Skin of body (tissue), 2 donors: ENCODE data around the gene JAZF1. TPM values are rescaled to one million over a fixed set of nuclear protein-coding genes. Genes with fewer than 3 reads are reported as not detected.

ENCODE experiments used
- DNase-seq: peaks from one replicate; lab custom pipeline; 2025; lab: John Stamatoyannopoulos, UW
- total RNA-seq: library from RNA; depleted of rRNA; stranded (reverse); fragments of >200 nt; gene quantifications from one replicate; pipeline ENCODE4 v1.2.3, GENCODE V29; 2014

The JAZF1 gene
- total RNA-seq, 1 donor from 2014 or later, result 22.1 TPM

- DNase-seq, result no peak
These were observed 210.2 kb downstream of the JAZF1 start for GRCh38 chr7:27970350-27970749.

- no peak for DNase-seq
These were observed 211.2 kb downstream of the JAZF1 start for GRCh38 chr7:27969346-27969745.

GRCh38 chr7:27967639-27968038 lies 213.0 kb downstream of the JAZF1 start:
- no peak for DNase-seq

- no peak for DNase-seq
These were observed 214.3 kb downstream of the JAZF1 start for GRCh38 chr7:27966219-27966780.

DNA sequence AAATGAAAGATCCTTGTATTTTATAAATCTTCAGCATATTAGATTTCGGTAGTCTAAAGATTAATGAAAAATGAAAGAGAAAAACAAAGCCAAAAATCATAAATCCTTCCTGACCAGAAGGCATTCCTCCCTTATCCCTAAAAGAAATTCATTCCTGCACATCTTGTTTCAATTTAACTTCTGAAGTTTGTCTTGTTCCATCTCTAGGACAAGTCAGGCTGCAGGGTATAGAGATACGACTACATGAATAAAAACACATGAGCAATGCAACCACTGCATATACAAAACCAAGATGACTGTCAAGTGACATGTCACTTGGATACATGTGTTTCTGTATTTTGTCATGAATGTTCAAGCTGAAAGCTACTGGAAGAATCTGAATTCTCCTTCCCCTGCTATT lies 214.9 kb downstream of the JAZF1 start:
- DNase-seq, result peak; percentile 56

DNA sequence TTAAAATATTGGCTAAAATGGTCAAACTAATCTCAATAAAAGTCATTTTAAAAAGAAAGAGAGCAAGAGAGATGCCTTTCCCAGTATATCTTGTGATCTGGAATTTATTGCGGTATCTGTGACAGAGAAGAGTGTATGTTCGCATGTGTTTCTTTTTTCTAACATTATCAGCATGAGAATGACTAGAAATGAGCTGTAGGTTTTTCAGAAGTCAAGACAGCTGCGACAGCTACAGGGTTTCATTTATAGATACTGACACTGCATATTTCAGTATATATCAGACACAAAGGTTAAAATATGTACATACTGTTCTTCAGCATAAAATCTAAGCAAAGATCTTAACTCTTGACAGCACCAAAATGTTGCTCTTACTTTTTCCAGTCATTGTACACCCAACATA lies 215.8 kb downstream of the JAZF1 start:
- no peak for DNase-seq

- DNase-seq, result no peak
These were observed 217.5 kb downstream of the JAZF1 start for GRCh38 chr7:27963056-27963455.

GRCh38 chr7:27962273-27962672 lies 218.3 kb downstream of the JAZF1 start:
- DNase-seq, result no peak

- DNase-seq, result no peak
These were observed 219.3 kb downstream of the JAZF1 start for GRCh38 chr7:27961255-27961654.

DNA sequence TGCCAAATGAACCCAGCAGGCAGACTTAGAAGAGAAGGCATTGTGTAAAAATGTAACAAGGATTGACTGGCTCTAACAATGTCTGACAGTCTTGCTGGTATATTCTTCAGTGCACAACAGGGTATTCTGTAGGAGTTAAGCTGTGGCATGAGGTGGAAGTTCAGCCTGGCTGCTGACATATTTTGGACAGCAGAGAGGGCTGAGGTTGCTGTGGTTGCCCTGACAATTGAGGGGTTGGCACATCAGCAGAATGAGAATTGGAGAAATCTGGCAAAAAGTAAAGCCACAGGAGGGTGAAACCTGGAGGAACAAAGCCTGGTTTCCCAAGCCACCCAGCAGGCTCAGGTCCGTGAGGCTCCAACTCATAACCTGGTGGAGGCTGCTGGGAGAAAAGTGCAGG lies 220.2 kb downstream of the JAZF1 start:
- no peak for DNase-seq

DNA sequence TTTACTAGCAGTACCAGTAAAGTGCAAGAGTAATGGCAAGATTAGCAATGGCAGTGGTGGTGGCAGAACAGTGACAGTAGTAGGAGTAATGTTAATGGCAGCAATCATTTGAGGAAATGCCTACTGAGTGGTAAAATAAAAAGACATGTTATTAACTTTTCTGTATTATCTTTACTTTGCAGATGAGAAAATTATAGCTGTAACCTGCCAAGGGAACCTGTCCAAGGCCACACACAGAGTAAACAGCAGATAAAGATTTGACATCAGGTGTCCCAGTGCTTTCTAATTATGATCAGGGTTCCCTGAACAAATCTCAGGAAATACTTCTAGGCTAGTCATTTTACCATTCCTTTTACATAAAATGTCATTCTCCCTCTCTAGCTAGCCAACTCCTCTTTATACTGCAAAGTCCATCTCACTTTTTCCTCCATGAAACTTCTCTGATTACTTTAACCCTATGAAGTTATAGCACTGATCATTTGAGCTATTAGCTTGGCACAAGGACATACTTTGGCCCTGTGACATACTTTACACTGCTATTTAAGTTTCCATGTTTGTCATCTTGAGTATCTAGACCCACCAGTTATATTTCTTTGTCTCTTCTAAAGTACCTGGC lies 221.6 kb downstream of the JAZF1 start:
- DNase-seq, result no peak

GRCh38 chr7:27955596-27955995 lies 225.0 kb downstream of the JAZF1 start:
- no peak for DNase-seq

GRCh38 chr7:27955011-27955410 lies 225.6 kb downstream of the JAZF1 start:
- DNase-seq, result no peak

DNA sequence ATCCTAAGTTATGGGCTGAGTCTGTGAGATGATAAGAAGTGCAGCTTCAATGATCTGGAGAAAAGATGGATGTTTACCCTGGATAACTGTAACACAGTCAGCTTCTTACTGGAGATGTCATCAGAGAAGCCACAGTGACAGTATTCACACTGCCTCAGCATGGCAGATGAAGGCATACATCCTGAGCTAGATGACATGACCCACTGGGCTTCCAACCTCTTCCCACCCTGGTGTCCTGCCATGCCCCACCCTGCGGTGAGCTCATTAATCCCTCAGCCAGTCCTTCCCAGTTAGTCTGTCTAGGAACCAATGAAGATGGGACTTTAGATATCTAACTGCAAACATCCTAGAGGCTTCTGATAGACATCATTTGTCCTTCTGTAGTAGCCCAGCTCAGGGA lies 226.8 kb downstream of the JAZF1 start:
- DNase-seq, result no peak

GRCh38 chr7:27953361-27953760 lies 227.2 kb downstream of the JAZF1 start:
- no peak for DNase-seq

DNA sequence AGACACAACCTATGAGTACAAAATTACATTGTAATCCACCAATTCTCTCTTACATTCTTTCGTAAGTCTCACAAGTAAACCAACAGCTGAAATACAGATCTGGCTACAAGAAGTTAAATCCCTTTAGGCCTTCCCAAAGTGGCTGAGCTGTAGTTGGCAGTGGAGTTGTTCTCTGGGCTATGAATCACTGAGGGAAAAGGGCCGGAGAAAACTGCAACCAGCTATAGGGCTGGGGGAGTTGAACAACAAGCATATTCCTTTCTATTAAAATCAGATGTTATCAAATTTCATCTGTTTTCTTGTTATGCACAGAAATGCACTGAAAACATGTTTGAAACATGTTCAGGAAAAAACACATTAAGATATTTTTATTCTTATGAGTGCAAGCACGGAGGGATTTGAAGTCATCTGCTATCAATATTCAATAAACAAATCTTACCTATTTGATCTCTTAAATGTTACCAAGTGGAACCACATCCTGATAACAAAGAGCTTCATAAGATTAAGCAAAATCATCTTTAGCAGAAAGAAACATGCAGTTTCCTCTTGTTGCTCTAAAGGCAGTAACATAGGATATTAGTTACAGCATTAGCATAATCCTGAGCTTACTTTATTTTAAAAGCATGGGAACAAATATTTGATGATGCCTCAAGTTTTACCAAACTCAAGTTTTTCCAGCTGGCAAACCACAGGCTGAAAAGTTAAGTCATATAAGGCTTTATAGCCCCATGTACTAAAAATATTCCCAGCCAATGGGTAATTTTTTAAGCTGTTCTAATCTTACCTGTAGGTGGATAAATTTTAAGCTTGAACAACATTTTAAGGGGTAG lies 227.9 kb downstream of the JAZF1 start:
- peak; percentile 94 for DNase-seq

DNA sequence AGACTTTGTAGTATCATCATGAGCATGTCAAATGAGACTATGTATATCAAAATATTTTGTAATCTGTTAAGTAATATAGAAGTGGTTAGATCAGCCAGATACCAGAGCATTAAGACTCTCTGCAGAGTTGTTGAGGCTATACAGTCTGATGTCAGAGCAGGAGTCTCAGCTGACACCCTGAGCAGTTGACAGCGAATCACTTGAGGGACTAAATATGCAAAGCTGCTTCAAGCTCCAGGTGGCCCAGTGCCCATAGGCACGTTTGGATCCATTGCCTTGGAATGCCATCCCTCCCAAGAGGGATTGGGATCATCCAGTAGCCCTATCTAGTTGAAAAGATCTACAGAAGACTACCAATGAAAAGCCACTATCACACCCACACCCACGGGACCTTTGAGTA lies 230.5 kb downstream of the JAZF1 start:
- no peak for DNase-seq

DNA sequence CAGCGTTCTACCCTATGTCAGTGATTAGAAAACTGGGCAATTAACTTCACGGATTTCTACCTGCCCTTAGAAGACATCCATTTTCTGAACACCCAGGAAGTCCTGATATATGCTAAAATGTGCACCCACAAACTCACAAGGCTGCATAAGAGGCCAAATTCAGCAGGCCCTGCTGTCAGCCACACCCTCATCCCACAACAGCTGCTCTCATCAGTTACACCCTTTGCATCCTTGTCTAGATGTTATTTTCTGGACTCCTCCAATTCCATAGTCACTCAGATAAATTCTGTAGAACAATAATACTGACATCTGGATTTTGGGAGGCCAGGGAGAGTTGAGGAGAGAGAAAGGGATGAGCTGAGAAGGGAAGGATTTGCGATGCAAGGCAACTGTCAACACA lies 231.7 kb downstream of the JAZF1 start:
- DNase-seq, result no peak

- DNase-seq, result no peak
These were observed 232.9 kb downstream of the JAZF1 start for GRCh38 chr7:27947586-27948278.

DNA sequence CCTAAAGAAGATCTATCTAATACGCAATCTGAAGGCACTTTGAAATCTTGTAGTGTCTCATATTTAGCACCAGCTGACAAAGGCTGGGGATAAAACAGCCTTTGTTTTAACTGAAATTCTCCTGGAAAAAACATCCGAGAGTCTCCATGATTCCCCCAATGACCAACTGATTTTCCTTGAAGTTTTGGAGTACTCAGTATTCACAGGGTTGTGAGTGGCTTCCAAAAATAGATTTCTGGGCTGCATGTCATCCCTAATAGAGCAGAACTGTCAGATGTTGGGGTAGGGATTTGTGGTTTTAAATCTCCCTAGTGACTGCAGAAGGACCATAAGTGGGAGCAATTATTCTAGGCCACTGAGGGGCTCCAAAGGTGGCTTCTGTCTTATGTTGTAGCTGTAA lies 234.2 kb downstream of the JAZF1 start:
- DNase-seq, result no peak

- no peak for DNase-seq
These were observed 235.4 kb downstream of the JAZF1 start for GRCh38 chr7:27945058-27945795.
